Thoracic aorta (tissue), 2 donors: ENCODE data around the gene ADRB2. TPM values are rescaled to one million over a fixed set of nuclear protein-coding genes. Genes with fewer than 3 reads are reported as not detected.
"Not testable (repeated sequence)": the region's sequence is repeated elsewhere in the genome, so short reads cannot be mapped to it uniquely, and the experiment has no call there.

Experiments
- ATAC-seq: fragments of 150-250 bp; one replicate; pipeline ENCODE4 v1.8.0; 2017; ENCODE audit warnings: low read depth; ENCODE audit not compliant: insufficient number of reproducible peaks, low FRiP score
- DNase-seq: peaks from one replicate; pipeline ENCODE4 v3.0.0-alpha.2; 2020; ENCODE audit warnings: low spot score
- H3K27ac ChIP-seq, 2 donors: fragments of 200-600 bp; sonication (generic); 1 replicate in 1 of 2; 2 replicates in 1 of 2; pipeline ENCODE4 v1.5.1; 2016; ENCODE audit warnings: mild to moderate bottlenecking in 2 of 2, moderate library complexity in 2 of 2
- H3K27me3 ChIP-seq: fragments of 200-600 bp; sonication (generic); replicated peaks from 2 replicates; pipeline ENCODE4 v1.6.0; 2016; ENCODE audit warnings: mild to moderate bottlenecking; ENCODE audit not compliant: insufficient read depth
- H3K36me3 ChIP-seq: fragments of 200-600 bp; sonication (generic); one replicate; pipeline ENCODE4 v1.5.1; 2016
- H3K4me1 ChIP-seq, 2 donors: fragments of 200-600 bp; sonication (generic); 1 replicate in 1 of 2; 2 replicates in 1 of 2; pipeline versions ENCODE4 v1.5.1 to v1.6.0; 2016; ENCODE audit warnings: low read depth in 2 of 2, mild to moderate bottlenecking in 1 of 2; ENCODE audit not compliant: control insufficient read depth in 1 of 2
- H3K4me3 ChIP-seq: fragments of 200-600 bp; sonication (generic); 2 replicates; pipeline ENCODE4 v1.5.1; 2016; ENCODE audit warnings: mild to moderate bottlenecking
- H3K9me3 ChIP-seq: fragments of 200-600 bp; sonication (generic); 2 replicates; pipeline ENCODE4 v1.5.1; 2016
- CTCF ChIP-seq: fragments of 200-600 bp; sonication (generic); IDR thresholded peaks from one replicate; pipeline ENCODE4 v1.5.1; 2019; ENCODE audit warnings: antibody characterized with exemption
- total RNA-seq, 2 donors: library from RNA; depleted of rRNA; stranded (reverse); fragments of >200 nt; gene quantifications; one replicate each; pipeline versions ENCODE4 v1.1.0 to v1.2.3, GENCODE V29; 2016

Gene ADRB2
- total RNA-seq, 2 donors from 2014 or later: 2.8 to 3.7 TPM

- Histone ChIP-seq H3K4me3 (no peak overlapping the region), H3K9me3 (no peaks in the 10 kb centered on the region), H3K36me3 (no peaks in the 10 kb centered on the region), H3K27ac (no peak overlapping the region), H3K4me1 (peaks cover 20 to 22% of the 10 kb centered on the region in 2 donors), H3K27me3 (no peaks in the 10 kb centered on the region)
- TF ChIP-seq CTCF: no peak
- ATAC-seq (peak; percentile 33), DNase-seq (no peak)
These were observed 48.9 kb downstream of the ADRB2 start for GRCh38 chr5:148875205-148875875.

GRCh38 chr5:148877436-148877835 is 51.0 kb downstream of the ADRB2 start:
- H3K9me3 ChIP-seq, DNase-seq, ATAC-seq, H3K27ac ChIP-seq, H3K36me3 ChIP-seq, H3K4me3 ChIP-seq, H3K27me3 ChIP-seq: not testable (repeated sequence)
- H3K4me1 ChIP-seq: peaks cover 20 to 22% of the 10 kb centered on the region in 2 donors

Other genes with a start within 250 kb of the ADRB2 start
- gene HTR4, start 172.1 kb upstream of the ADRB2 start, total RNA-seq: 1 to 10 TPM; 3.9 to 7.8 TPM
- 1 to 10 TPM; 1.1 to 1.9 TPM for gene SH3TC2, start 236.5 kb downstream of the ADRB2 start, total RNA-seq